ENCODE results near the gene ATXN7L1.

- TF ChIP-seq POLR2AphosphoS5 (IDR thresholded peaks at IDR 0.05) (no peak), POLR2A (IDR thresholded peaks at IDR 0.05) (no peak), CTCF (IDR thresholded peaks at IDR 0.05) (no peak)
Measured at GRCh38 chr7:105583061-105583460, 293.3 kb downstream of the ATXN7L1 start.

Data from gastroesophageal sphincter (tissue), 3 donors.